ENCODE data around the gene TLE2. TPM values are rescaled to one million over a fixed set of nuclear protein-coding genes. Genes with fewer than 3 reads are reported as not detected.
"Not testable (repeated sequence)": the region's sequence is repeated elsewhere in the genome, so short reads cannot be mapped to it uniquely, and the experiment has no call there.

Gene TLE2
- total and polyA plus RNA-seq, 2 donors = 2.0 to 16.8 TPM

DNA sequence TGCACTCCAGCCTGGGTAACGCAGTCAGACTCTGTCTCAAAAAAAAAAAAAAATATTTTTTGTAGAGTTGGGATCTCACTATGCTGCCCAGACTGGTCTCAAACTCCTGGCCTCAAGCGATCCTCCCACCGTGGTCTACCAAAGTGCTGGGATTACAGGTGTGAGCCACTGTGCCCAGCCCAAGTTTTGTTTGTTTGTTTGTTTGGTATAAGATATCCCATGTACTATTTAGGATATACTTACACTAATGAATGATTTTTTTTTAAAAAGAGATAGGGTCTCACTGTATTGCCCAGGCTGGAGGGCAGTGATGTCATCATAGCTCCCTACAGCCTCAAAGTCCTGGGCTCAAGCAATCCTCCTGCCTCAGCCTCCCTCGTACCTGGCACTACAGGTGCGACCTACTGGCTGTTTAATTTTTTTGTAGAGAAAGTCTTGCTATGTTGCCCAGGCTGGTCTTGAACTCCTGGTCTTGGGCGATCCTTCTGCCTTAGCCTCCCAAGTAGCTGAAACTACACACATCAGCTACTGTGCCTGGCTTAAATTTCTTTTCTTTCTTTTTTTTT, 27.8 kb downstream of the TLE2 start:
- WGBS = 97% methylated on average over 6 of the region's 6 CpGs
- Histone ChIP-seq H3K9me3 (ENCODE audit: control insufficient read depth in 2 of 2, insufficient read depth in 1 of 2, low read length in 1 of 2) (peaks cover 0 to 16% of the 10 kb centered on the region in 2 donors), H3K36me3 (ENCODE audit: control insufficient read depth in 2 of 2, insufficient read depth in 2 of 2, low read length in 1 of 2) (no peaks in the 10 kb centered on the region), H3K27me3 (ENCODE audit: control insufficient read depth in 2 of 2, insufficient read depth in 1 of 2, low read length in 1 of 2) (peaks cover 0 to 25% of the 10 kb centered on the region in 2 donors), H3K4me3 (ENCODE audit: low read length in 2 of 2) (no peak overlapping the region), H3K27ac (ENCODE audit: low read depth in 1 of 2, low read length in 1 of 2) (no peak overlapping the region), H3K4me1 (ENCODE audit: control insufficient read depth in 2 of 2, insufficient read depth in 2 of 2, low read length in 2 of 2) (no peaks in the 10 kb centered on the region)
- DNase-seq (ENCODE audit: low read depth in 6 of 9, low spot score in 9 of 9) = no peak

DNA sequence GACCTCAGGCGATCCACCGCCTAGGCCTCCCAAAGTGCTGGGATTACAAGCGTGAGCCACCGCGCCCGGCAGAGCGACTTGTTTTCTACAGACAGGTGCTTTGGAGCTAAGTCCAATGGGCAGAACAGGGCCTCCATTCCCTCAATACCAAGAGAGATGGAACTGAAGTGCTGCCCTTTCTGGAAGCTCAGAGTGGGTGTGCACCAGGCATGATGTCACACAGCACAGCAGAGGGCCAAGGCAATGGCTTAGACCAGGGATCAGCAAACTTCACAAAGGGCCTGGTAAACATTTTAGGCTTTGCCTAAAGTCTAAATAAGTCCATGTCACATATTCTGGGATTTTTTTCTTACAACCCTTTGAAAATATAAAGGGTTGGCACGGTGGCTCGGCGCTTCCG, 30.4 kb downstream of the TLE2 start:
- no peaks in the 10 kb centered on the region for H3K36me3 ChIP-seq (ENCODE audit: control insufficient read depth in 2 of 2, insufficient read depth in 2 of 2, low read length in 1 of 2)
- no peak overlapping the region for H3K27ac ChIP-seq (ENCODE audit: low read depth in 1 of 2, low read length in 1 of 2)
- H3K27me3 ChIP-seq (ENCODE audit: control insufficient read depth in 2 of 2, insufficient read depth in 1 of 2, low read length in 1 of 2) = peaks cover 0 to 9% of the 10 kb centered on the region in 2 donors
- 93% methylated on average over 11 of the region's 11 CpGs for whole genome bisulfite sequencing
- DNase-seq (ENCODE audit: low read depth in 6 of 9, low spot score in 9 of 9) = no peak
- peaks cover 0 to 6% of the 10 kb centered on the region in 2 donors for H3K9me3 ChIP-seq (ENCODE audit: control insufficient read depth in 2 of 2, insufficient read depth in 1 of 2, low read length in 1 of 2)
- no peaks in the 10 kb centered on the region for H3K4me1 ChIP-seq (ENCODE audit: control insufficient read depth in 2 of 2, insufficient read depth in 2 of 2, low read length in 2 of 2)
- no peak overlapping the region for H3K4me3 ChIP-seq (ENCODE audit: low read length in 2 of 2)

DNA sequence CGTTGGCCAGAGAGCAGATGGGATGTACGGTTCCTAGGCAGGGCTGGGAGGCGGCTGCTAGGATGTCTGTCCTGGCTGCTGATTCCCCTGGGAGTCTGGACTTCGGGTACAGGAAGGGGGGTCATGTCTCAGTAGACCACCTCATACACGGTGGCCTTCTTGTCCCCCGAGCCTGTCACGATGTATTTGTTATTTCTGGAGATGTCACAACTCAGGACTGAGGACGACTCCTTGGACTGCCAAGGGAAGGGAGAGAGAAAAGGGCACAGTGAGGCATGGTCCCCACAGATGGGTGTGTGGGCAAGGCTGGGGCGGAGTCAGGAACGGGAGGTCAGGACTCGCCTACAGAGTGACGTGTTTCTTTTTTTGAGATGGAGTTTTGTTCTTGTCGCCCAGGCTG, 31.4 kb downstream of the TLE2 start:
- no peaks in the 10 kb centered on the region for H3K4me1 ChIP-seq (ENCODE audit: control insufficient read depth in 2 of 2, insufficient read depth in 2 of 2, low read length in 2 of 2)
- H3K27ac ChIP-seq (ENCODE audit: low read depth in 1 of 2, low read length in 1 of 2) = no peak overlapping the region
- DNase-seq (ENCODE audit: low read depth in 6 of 9, low spot score in 9 of 9) = no peak
- peaks cover 0 to 6% of the 10 kb centered on the region in 2 donors for H3K9me3 ChIP-seq (ENCODE audit: control insufficient read depth in 2 of 2, insufficient read depth in 1 of 2, low read length in 1 of 2)
- no peak overlapping the region for H3K4me3 ChIP-seq (ENCODE audit: low read length in 2 of 2)
- H3K27me3 ChIP-seq (ENCODE audit: control insufficient read depth in 2 of 2, insufficient read depth in 1 of 2, low read length in 1 of 2) = peaks cover 0 to 14% of the 10 kb centered on the region in 2 donors
- WGBS = 93% methylated on average over 13 of the region's 13 CpGs
- no peaks in the 10 kb centered on the region for H3K36me3 ChIP-seq (ENCODE audit: control insufficient read depth in 2 of 2, insufficient read depth in 2 of 2, low read length in 1 of 2)

DNA sequence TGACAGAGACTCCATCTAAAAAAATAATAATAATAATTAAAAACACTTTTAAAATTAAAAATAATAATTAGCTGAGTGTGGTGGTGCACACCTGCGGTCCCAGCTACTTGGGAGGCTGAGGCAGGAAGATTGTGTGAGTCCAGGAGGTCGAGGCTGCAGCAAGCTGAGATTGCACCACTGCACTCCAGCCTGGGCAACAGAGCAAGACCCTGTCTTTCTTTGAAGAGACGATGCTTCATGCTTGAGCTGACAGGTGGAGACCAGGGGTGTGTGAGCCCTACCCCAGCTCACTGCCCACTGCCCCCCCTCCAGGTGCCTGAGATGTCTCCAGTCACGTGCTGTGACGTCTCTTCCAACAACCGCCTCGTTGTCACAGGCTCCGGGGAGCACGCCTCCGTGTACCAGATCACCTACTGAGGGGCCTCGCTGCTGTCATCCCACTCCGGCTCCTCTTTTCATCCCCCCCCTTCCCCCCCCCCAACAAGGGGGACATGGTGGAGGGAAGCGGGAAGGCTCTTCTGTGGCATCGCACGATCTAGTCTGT, 34.4 kb downstream of the TLE2 start:
- H3K4me1 ChIP-seq (ENCODE audit: control insufficient read depth in 2 of 2, insufficient read depth in 2 of 2, low read length in 2 of 2) = no peaks in the 10 kb centered on the region
- DNase-seq (ENCODE audit: low read depth in 6 of 9, low spot score in 9 of 9) = no peak
- 89% methylated on average over 15 of the region's 15 CpGs for WGBS
- H3K9me3 ChIP-seq (ENCODE audit: control insufficient read depth in 2 of 2, insufficient read depth in 1 of 2, low read length in 1 of 2) = peaks cover 0 to 6% of the 10 kb centered on the region in 2 donors
- no peak overlapping the region for H3K4me3 ChIP-seq (ENCODE audit: low read length in 2 of 2)
- H3K27me3 ChIP-seq (ENCODE audit: control insufficient read depth in 2 of 2, insufficient read depth in 1 of 2, low read length in 1 of 2) = peaks cover 0 to 19% of the 10 kb centered on the region in 2 donors
- no peaks in the 10 kb centered on the region for H3K36me3 ChIP-seq (ENCODE audit: control insufficient read depth in 2 of 2, insufficient read depth in 2 of 2, low read length in 1 of 2)
- no peak overlapping the region for H3K27ac ChIP-seq (ENCODE audit: low read depth in 1 of 2, low read length in 1 of 2)

DNA sequence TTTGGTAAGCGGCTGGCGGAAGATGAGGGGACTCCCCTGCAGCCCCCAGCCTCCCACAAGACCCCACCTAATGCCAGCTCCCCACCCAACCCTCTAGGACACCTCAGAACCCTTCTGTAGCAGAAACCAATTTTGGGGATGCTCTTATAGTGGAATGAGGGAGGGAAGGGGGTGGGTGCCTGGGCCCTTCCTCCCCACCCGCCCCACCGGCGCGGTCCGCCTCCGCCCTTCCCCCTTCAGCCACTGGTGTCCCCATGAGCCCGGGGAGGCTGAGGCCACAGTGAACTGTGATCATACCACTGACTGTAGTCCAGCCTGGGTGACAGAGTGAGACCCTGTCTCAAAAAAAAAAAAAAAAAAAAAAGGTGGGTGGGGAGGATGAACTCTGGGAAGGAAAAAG, 35.5 kb downstream of the TLE2 start:
- Histone ChIP-seq H3K4me1 (ENCODE audit: control insufficient read depth in 2 of 2, insufficient read depth in 2 of 2, low read length in 2 of 2) (no peaks in the 10 kb centered on the region), H3K9me3 (ENCODE audit: control insufficient read depth in 2 of 2, insufficient read depth in 1 of 2, low read length in 1 of 2) (peaks cover 0 to under 1% of the 10 kb centered on the region in 2 donors), H3K27ac (ENCODE audit: low read depth in 1 of 2, low read length in 1 of 2) (no peak overlapping the region), H3K27me3 (ENCODE audit: control insufficient read depth in 2 of 2, insufficient read depth in 1 of 2, low read length in 1 of 2) (peaks cover 0 to 28% of the 10 kb centered on the region in 2 donors), H3K36me3 (ENCODE audit: control insufficient read depth in 2 of 2, insufficient read depth in 2 of 2, low read length in 1 of 2) (no peaks in the 10 kb centered on the region), H3K4me3 (ENCODE audit: low read length in 2 of 2) (no peak overlapping the region)
- DNase-seq (ENCODE audit: low read depth in 6 of 9, low spot score in 9 of 9) = no peak
- WGBS = 72% methylated on average over 9 of the region's 9 CpGs

DNA sequence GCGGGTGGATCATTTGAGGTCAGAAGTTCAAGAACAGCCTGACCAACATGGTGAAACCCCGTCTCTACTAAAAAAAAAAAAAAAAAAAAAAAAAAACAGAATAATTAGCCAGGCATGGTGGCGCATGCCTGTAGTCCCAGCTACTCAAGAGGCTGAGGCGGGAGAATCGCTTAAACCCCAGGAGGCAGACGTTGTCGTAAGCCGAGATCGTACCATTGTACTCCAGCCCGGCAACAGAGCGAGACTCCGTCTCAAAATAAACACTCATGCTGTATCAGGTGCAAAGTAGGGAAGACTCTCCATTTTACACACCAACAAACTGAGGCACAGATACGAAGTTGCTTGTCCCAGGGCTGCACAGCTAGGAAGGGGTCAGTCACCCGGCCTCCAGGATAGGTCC, 36.1 kb downstream of the TLE2 start:
- H3K27ac ChIP-seq (ENCODE audit: low read depth in 1 of 2, low read length in 1 of 2) = no peak overlapping the region
- H3K9me3 ChIP-seq (ENCODE audit: control insufficient read depth in 2 of 2, insufficient read depth in 1 of 2, low read length in 1 of 2) = no peaks in the 10 kb centered on the region
- WGBS = 88% methylated on average over 14 of the region's 14 CpGs
- DNase-seq (ENCODE audit: low read depth in 6 of 9, low spot score in 9 of 9) = no peak
- no peak overlapping the region for H3K4me3 ChIP-seq (ENCODE audit: low read length in 2 of 2)
- H3K4me1 ChIP-seq (ENCODE audit: control insufficient read depth in 2 of 2, insufficient read depth in 2 of 2, low read length in 2 of 2) = no peaks in the 10 kb centered on the region
- no peaks in the 10 kb centered on the region for H3K36me3 ChIP-seq (ENCODE audit: control insufficient read depth in 2 of 2, insufficient read depth in 2 of 2, low read length in 1 of 2)
- H3K27me3 ChIP-seq (ENCODE audit: control insufficient read depth in 2 of 2, insufficient read depth in 1 of 2, low read length in 1 of 2) = peaks cover 0 to 28% of the 10 kb centered on the region in 2 donors

DNA sequence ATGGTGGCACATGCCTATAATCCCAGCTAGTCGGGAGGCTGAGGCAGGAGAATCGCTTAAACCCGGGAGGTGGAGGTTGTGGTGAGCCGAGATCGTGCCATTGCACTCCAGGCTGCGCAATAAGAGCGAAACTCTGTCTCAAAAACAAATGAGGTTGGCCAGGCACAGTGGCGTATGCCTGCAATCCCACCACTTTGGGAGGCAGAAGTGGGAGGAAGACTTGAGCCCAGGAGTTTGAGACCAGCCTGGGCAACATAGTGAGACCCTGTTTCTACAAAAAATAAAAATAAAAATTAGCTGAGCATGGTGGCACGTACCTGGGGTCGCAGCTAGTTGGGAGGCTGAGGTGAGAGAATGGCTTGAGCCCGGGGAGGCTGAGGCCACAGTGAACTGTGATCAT, 36.7 kb downstream of the TLE2 start:
- peaks cover 0 to 34% of the 10 kb centered on the region in 2 donors for H3K27me3 ChIP-seq (ENCODE audit: control insufficient read depth in 2 of 2, insufficient read depth in 1 of 2, low read length in 1 of 2)
- H3K36me3 ChIP-seq (ENCODE audit: control insufficient read depth in 2 of 2, insufficient read depth in 2 of 2, low read length in 1 of 2); H3K9me3 ChIP-seq (ENCODE audit: control insufficient read depth in 2 of 2, insufficient read depth in 1 of 2, low read length in 1 of 2); H3K4me3 ChIP-seq (ENCODE audit: low read length in 2 of 2); DNase-seq (ENCODE audit: low read depth in 6 of 9, low spot score in 9 of 9); H3K4me1 ChIP-seq (ENCODE audit: control insufficient read depth in 2 of 2, insufficient read depth in 2 of 2, low read length in 2 of 2); H3K27ac ChIP-seq (ENCODE audit: low read depth in 1 of 2, low read length in 1 of 2): not testable (repeated sequence)
- 96% methylated on average over 11 of the region's 11 CpGs for WGBS

DNA sequence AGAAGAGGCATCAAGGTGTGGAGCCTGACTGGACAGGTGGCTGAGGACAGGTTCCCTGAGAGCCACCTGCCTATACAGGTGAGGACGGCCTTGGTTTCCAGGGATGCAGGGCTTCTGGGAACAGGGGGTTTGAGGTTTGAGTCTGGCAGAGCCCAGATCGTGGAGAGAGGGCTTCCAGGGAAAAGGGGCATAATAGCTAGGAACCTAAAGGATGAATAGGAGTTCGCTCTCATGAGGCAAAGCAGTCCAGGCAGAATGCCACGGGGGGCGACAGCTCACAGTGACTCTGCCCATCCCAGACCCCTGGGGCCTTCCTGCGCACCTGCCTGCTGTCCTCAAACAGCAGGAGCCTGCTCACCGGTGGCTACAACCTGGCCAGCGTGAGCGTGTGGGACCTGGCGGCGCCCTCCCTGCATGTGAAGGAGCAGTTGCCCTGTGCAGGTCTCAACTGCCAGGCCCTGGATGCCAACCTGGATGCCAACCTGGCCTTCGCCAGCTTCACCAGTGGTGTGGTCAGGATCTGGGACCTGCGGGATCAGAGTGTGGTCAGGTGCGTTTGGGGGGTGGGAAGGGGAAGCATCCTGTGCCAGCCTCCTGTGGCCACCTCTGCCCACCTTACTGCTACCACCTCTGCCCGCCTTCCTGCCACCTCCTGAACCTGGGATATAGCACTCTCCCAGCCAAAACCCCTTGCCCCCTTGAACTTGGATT, 39.7 kb downstream of the TLE2 start:
- H3K36me3 ChIP-seq (ENCODE audit: control insufficient read depth in 2 of 2, insufficient read depth in 2 of 2, low read length in 1 of 2) = no peaks in the 10 kb centered on the region
- no peak overlapping the region for H3K27ac ChIP-seq (ENCODE audit: low read depth in 1 of 2, low read length in 1 of 2)
- peaks cover 4 to 55% of the 10 kb centered on the region in 2 donors for H3K27me3 ChIP-seq (ENCODE audit: control insufficient read depth in 2 of 2, insufficient read depth in 1 of 2, low read length in 1 of 2)
- no peak overlapping the region for H3K4me3 ChIP-seq (ENCODE audit: low read length in 2 of 2)
- 94% methylated on average over 15 of the region's 15 CpGs for WGBS
- no peaks in the 10 kb centered on the region for H3K9me3 ChIP-seq (ENCODE audit: control insufficient read depth in 2 of 2, insufficient read depth in 1 of 2, low read length in 1 of 2)
- DNase-seq (ENCODE audit: low read depth in 6 of 9, low spot score in 9 of 9) = no peak
- H3K4me1 ChIP-seq (ENCODE audit: control insufficient read depth in 2 of 2, insufficient read depth in 2 of 2, low read length in 2 of 2) = peaks cover 0 to 9% of the 10 kb centered on the region in 2 donors

DNA sequence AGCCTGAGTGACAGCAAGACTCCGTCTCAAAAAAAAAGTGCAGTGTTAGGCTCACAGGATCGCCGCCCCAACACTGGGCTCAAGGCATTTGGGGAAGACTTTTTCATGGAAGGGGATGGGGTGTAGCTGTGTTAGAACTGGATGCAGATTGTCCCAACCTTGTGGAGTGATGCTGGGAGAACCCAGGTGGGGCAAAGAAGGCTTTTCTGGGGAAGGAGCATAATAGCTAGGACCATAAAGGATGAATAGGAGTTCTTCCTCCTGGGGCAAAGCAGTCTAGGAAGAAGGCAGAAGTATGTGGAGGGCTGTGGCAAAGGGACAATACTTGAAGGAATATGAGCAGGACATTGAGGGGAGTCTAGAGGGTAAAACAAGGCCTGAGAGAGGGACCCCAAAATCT, 40.5 kb downstream of the TLE2 start:
- Histone ChIP-seq H3K27me3 (ENCODE audit: control insufficient read depth in 2 of 2, insufficient read depth in 1 of 2, low read length in 1 of 2) (peaks cover 10 to 60% of the 10 kb centered on the region in 2 donors), H3K27ac (ENCODE audit: low read depth in 1 of 2, low read length in 1 of 2) (no peak overlapping the region), H3K4me3 (ENCODE audit: low read length in 2 of 2) (no peak overlapping the region), H3K36me3 (ENCODE audit: control insufficient read depth in 2 of 2, insufficient read depth in 2 of 2, low read length in 1 of 2) (no peaks in the 10 kb centered on the region), H3K9me3 (ENCODE audit: control insufficient read depth in 2 of 2, insufficient read depth in 1 of 2, low read length in 1 of 2) (no peaks in the 10 kb centered on the region), H3K4me1 (ENCODE audit: control insufficient read depth in 2 of 2, insufficient read depth in 2 of 2, low read length in 2 of 2) (peaks cover 0 to 16% of the 10 kb centered on the region in 2 donors)
- 94% methylated on average over 3 of the region's 3 CpGs for WGBS
- no peak for DNase-seq (ENCODE audit: low read depth in 6 of 9, low spot score in 9 of 9)

All from thymus (tissue), 11 donors.